ENCODE results near the gene ENOX1. TPM values are rescaled to one million over a fixed set of nuclear protein-coding genes. Genes with fewer than 3 reads are reported as not detected.
A peak's percentile ranks its signal among the peaks of the same experiment; 100 is the strongest.

ENOX1 gene
- total and polyA plus RNA-seq, 7 donors: 0.34 to 7.1 (median 1.1) TPM

DNA sequence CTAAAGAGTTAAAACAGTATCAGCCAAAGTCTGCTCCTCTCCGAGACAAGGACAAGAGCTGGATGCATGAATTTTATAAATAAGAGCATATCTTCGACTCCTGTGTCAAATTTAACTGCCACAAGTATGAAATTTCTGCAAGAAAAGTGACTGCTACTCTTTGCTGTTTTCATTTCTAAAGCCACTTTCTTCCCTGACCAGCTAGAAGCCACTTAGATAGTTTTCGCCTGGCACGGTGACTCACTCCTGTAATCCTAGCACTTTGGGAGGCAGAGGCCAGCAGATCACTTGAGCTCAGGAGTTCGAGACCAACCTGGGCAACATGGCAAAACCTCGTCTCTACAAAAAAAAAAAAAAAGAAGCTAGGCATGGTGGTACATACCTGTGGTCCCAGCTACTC is 61.3 kb downstream of the ENOX1 start:
- DNase-seq: no peak
- no peak overlapping the region for H3K27ac ChIP-seq
- no peaks in the 10 kb centered on the region for H3K36me3 ChIP-seq (ENCODE audit: insufficient read depth in 1 of 2, low read depth in 1 of 2)
- ATAC-seq: no peak
- H3K4me1 ChIP-seq: no peaks in the 10 kb centered on the region
- H3K4me3 ChIP-seq: no peak overlapping the region
- WGBS, 3 donors: 74 to 84% (median 75%) methylated on average over 6 of the region's 6 CpGs
- TF ChIP-seq, protein P1, sequence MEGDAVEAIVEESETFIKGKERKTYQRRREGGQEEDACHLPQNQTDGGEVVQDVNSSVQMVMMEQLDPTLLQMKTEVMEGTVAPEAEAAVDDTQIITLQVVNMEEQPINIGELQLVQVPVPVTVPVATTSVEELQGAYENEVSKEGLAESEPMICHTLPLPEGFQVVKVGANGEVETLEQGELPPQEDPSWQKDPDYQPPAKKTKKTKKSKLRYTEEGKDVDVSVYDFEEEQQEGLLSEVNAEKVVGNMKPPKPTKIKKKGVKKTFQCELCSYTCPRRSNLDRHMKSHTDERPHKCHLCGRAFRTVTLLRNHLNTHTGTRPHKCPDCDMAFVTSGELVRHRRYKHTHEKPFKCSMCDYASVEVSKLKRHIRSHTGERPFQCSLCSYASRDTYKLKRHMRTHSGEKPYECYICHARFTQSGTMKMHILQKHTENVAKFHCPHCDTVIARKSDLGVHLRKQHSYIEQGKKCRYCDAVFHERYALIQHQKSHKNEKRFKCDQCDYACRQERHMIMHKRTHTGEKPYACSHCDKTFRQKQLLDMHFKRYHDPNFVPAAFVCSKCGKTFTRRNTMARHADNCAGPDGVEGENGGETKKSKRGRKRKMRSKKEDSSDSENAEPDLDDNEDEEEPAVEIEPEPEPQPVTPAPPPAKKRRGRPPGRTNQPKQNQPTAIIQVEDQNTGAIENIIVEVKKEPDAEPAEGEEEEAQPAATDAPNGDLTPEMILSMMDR (IDR thresholded peaks at IDR 0.05): no peak
- no peaks in the 10 kb centered on the region for H3K9me3 ChIP-seq
- intact Hi-C loops (cut with DNase I): no loop called here
- H3K27me3 ChIP-seq (ENCODE audit: insufficient read depth in 3 of 3, low read length in 2 of 3): no peaks in the 10 kb centered on the region

DNA sequence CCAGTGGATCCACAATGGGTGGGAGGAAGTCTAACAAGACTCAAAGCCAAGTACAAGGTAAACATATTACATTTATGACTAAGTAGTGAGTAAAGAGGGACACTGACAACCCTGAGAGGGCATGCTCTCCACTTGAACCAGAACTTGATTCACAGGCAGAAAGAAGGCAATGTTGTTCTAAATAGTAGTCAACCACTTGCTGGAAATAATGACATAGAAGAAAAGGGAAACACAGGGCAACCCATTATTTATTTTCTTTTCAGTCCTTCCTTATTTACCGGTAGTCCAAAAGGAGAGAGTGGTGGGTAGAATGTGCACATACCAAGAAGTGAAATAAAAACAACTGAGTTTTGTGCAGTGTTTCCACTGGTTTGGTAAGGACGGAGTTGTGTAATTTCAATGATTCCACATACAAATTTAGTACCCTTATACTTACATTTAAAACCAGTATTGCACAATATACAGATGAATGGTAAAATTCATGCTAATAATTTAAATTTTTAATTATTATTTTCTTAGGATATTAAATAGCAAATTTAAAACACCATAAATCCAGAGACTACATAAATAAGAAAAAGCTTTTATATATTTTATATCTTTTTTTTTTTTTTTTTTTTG is 65.9 kb downstream of the ENOX1 start:
- Histone ChIP-seq H3K36me3 (ENCODE audit: insufficient read depth in 1 of 2, low read depth in 1 of 2) (no peaks in the 10 kb centered on the region), H3K4me3 (no peak overlapping the region), H3K9me3 (no peaks in the 10 kb centered on the region), H3K27ac (no peak overlapping the region), H3K4me1 (no peaks in the 10 kb centered on the region), H3K27me3 (ENCODE audit: insufficient read depth in 3 of 3, low read length in 2 of 3) (no peaks in the 10 kb centered on the region)
- DNase-seq (no peak), ATAC-seq (no peak)
- TF ChIP-seq, protein P1 (IDR thresholded peaks at IDR 0.05): no peak
- WGBS, 3 donors: 49 to 50% (median 50%) methylated on average over 2 of the region's 2 CpGs
- intact Hi-C loops (cut with DNase I): no loop called here

DNA sequence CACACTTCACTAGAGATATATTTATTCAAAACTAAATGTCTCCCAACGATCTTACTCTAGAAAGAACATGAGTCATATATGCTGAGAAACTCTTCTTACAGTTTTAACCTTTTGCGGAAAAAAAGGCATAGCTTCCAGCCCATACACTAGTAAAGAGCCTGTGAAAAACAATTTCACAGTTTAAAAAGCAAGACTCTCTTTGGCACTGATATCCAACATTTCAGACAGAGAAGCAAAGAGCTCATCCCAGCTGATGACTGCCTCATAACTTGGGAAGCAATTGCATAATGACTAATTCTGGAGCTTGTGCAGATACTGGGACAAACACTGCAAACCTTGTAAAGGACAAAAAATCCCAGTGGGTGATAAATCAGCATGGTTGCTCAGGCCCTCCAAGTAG is 88.0 kb downstream of the ENOX1 start:
- intact Hi-C loops (cut with DNase I): no loop called here
- H3K9me3 ChIP-seq: no peaks in the 10 kb centered on the region
- no peak for DNase-seq
- no peaks in the 10 kb centered on the region for H3K27me3 ChIP-seq (ENCODE audit: insufficient read depth in 3 of 3, low read length in 2 of 3)
- peak in 1 of 4 donors; percentile 47 for ATAC-seq
- no peak overlapping the region for H3K4me3 ChIP-seq
- 27 to 54% (median 32%) methylated on average over 2 of the region's 2 CpGs for WGBS, 3 donors
- TF ChIP-seq, protein P1 (IDR thresholded peaks at IDR 0.05): no peak
- no peak overlapping the region for H3K27ac ChIP-seq
- no peaks in the 10 kb centered on the region for H3K36me3 ChIP-seq (ENCODE audit: insufficient read depth in 1 of 2, low read depth in 1 of 2)
- H3K4me1 ChIP-seq: no peaks in the 10 kb centered on the region

DNA sequence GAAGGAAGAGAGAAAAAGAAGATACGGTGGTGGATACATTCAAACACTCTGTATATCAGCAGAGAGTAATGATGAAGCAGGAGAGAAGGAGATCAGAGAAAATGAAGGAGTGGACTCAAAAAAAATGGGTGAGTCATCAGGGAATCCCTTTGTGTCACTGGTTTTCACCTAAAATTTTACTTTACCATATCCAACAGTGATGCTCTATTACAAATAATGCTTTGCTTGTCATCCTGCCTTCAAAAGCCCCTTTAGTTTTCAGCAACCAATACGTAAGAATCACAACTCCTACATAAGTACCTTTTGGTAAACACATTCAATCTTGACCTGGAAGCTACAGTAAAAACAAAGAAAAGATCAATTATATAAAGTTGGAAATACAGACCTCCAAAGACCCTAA is 88.8 kb downstream of the ENOX1 start:
- Histone ChIP-seq H3K4me3 (no peak overlapping the region), H3K27me3 (ENCODE audit: insufficient read depth in 3 of 3, low read length in 2 of 3) (no peaks in the 10 kb centered on the region), H3K4me1 (no peaks in the 10 kb centered on the region), H3K36me3 (ENCODE audit: insufficient read depth in 1 of 2, low read depth in 1 of 2) (no peaks in the 10 kb centered on the region), H3K27ac (no peak overlapping the region), H3K9me3 (no peaks in the 10 kb centered on the region)
- DNase-seq (no peak), ATAC-seq (no peak)
- intact Hi-C loops (cut with DNase I): no loop called here
- 87 to 94% (median 90%) methylated on average over 2 of the region's 2 CpGs for WGBS, 3 donors
- TF ChIP-seq, protein P1 (IDR thresholded peaks at IDR 0.05): no peak

DNA sequence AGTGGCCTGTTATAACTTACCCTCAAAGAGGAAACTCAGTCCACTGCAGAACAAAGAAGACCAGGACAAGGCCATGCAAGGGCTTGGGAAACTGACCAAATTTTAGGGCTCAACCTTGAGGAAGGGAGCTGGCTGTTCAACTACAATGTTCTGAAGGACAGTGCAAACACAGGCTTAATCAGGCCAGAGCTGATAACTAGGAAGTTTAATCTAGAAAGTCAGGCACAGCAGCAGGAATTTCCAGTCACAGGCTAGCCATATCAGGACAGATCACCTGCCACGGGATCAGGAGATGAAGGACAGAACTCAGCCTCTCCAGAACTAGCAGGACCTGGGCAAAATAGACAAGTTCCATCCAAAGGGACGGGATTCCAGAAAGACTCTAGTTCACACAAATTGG is 89.4 kb downstream of the ENOX1 start:
- WGBS, 3 donors: 88 to 94% (median 92%) methylated on average over 2 of the region's 2 CpGs
- no peaks in the 10 kb centered on the region for H3K9me3 ChIP-seq
- H3K36me3 ChIP-seq (ENCODE audit: insufficient read depth in 1 of 2, low read depth in 1 of 2): no peaks in the 10 kb centered on the region
- no peaks in the 10 kb centered on the region for H3K4me1 ChIP-seq
- ATAC-seq: no peak
- no peak overlapping the region for H3K4me3 ChIP-seq
- no peak overlapping the region for H3K27ac ChIP-seq
- intact Hi-C loops (cut with DNase I): no loop called here
- TF ChIP-seq, protein P1 (IDR thresholded peaks at IDR 0.05): no peak
- DNase-seq: no peak
- no peaks in the 10 kb centered on the region for H3K27me3 ChIP-seq (ENCODE audit: insufficient read depth in 3 of 3, low read length in 2 of 3)
